Measurements from ENCODE around the gene TCAF1.

DNA sequence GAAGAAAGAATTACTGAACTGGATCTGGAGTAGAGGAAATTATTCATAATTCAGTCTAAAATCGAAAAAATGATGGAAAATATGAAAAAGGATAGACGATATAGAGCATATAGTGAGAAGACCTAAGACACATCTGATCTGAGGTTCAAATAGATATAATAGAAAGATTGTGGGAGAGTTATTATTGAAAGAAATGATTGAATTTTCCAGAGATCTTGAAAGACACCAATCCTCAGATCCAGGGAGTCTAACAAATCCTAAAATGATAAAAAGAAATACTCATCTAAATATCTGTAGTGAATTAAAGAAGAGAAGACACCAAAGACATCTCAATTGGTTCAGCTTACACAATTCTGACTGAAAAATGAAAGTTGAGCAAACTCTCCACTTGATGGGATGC, 12.9 kb downstream of the TCAF1 start:
- TF ChIP-seq, protein P1, sequence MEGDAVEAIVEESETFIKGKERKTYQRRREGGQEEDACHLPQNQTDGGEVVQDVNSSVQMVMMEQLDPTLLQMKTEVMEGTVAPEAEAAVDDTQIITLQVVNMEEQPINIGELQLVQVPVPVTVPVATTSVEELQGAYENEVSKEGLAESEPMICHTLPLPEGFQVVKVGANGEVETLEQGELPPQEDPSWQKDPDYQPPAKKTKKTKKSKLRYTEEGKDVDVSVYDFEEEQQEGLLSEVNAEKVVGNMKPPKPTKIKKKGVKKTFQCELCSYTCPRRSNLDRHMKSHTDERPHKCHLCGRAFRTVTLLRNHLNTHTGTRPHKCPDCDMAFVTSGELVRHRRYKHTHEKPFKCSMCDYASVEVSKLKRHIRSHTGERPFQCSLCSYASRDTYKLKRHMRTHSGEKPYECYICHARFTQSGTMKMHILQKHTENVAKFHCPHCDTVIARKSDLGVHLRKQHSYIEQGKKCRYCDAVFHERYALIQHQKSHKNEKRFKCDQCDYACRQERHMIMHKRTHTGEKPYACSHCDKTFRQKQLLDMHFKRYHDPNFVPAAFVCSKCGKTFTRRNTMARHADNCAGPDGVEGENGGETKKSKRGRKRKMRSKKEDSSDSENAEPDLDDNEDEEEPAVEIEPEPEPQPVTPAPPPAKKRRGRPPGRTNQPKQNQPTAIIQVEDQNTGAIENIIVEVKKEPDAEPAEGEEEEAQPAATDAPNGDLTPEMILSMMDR (IDR thresholded peaks at IDR 0.05; ENCODE audit: borderline replicate concordance, extremely low read depth, low read length, poor library complexity, severe bottlenecking) = no peak
- TF ChIP-seq EZH2 (IDR thresholded peaks at IDR 0.05; ENCODE audit: borderline replicate concordance, low read depth, low read length, severe bottlenecking) = no peak
